Left kidney (tissue), 8 donors: ENCODE results near the gene WDSUB1. TPM values are rescaled to one million over a fixed set of nuclear protein-coding genes. Genes with fewer than 3 reads are reported as not detected.

ENCODE experiments used
- DNase-seq: peaks from one replicate; pipeline ENCODE4 v3.0.0-alpha.2; 2013
- long read RNA-seq, 8 donors: transcript quantifications; one replicate each; lab custom pipeline, GENCODE V29; 2026
- polyA plus RNA-seq: library from polyadenylated mRNA; unstranded; fragments of 120-200 nt; gene quantifications from one replicate; pipeline ENCODE4 v1.2.1, GENCODE V29; 2013; ENCODE audit not compliant: insufficient read length

The WDSUB1 gene
- 33.8 TPM for polyA plus RNA-seq
- long read RNA-seq, donor 1, partial matches to known transcripts: 19 of 26 reads
- long read RNA-seq, donor 1, other reads (novel, unspliced or antisense): 0 of 26 reads
- long read RNA-seq, donor 2, partial matches to known transcripts: 7 of 13 reads
- long read RNA-seq, donor 2, other reads (novel, unspliced or antisense): 0 of 13 reads
- long read RNA-seq, donor 3, partial matches to known transcripts: 0 of 5 reads
- long read RNA-seq, donor 3, other reads (novel, unspliced or antisense): 0 of 5 reads
- long read RNA-seq, donor 4: 0 reads
- long read RNA-seq, donor 5, transcript WDSUB1-202 (11 exons, 1,912 nt): major isoform, 5 of 7 reads
- long read RNA-seq, donor 5, partial matches to known transcripts: 0 of 7 reads
- long read RNA-seq, donor 5, other reads (novel, unspliced or antisense): 0 of 7 reads
- long read RNA-seq, donor 6, transcript WDSUB1-202 (11 exons, 1,912 nt): major isoform, 5 of 6 reads
- long read RNA-seq, donor 6, partial matches to known transcripts: 0 of 6 reads
- long read RNA-seq, donor 6, other reads (novel, unspliced or antisense): 0 of 6 reads
- long read RNA-seq, donor 7, partial matches to known transcripts: 7 of 12 reads
- long read RNA-seq, donor 7, other reads (novel, unspliced or antisense): 0 of 12 reads
- long read RNA-seq, donor 8, partial matches to known transcripts: 5 of 9 reads
- long read RNA-seq, donor 8, other reads (novel, unspliced or antisense): 0 of 9 reads

- peak; percentile 70 for DNase-seq
Measured at GRCh38 chr2:159285929-159286708, at the start of gene WDSUB1. TSS of gene WDSUB1 (minus strand) at chr2:159286703. CDS start at chr2:159283069, 3,634 bp downstream.

DNA sequence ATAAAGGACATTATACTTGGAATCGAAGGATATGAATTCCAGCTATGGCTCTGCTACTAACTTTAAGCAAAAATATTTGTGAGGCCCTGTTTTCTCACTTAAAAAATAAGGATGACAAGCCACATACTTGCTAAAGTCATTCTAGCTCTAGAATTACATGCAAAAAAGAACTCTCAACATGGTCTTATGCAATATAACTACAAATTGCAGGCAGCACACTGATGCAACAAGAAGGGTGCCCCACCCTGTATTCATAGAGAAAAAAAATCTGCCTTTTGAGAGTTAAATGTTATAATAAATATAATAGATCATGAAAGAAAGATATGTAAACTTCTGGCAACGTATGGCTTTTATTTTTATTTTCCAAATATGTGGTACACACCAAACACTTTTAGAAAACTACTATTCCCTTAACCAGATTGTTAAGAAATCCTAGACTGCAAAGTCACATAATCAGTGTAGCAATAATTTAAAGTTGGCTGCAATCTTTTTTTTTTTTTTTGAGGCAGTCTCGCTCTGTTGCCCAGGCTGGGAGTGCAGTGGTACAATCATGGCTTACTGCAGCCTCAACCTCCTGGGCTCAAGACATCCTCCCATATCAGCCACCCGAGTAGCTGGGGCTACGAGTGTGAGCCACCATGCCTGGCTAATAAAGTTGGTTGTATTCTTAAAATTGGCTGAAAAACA is 40.2 kb upstream of the WDSUB1 start:
- no peak for DNase-seq

DNA sequence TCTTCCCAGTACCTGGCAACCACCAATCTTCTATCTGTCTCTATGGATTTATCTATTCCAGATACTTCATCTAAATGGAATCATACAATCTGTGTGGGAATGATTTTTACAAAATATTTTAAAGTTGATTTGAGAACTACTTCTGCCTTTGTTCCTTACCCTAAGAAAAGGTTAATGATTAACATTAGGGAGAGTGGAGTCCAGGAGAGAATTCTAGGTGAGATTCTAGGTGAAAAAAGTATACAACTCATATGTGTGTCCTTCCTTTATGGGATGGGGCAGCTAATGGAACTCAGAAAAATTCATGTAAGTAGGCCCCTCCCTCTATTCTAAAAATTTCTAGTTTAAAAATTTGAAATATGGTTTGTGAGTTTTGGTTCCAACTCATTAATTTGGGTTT is 35.9 kb upstream of the WDSUB1 start:
- no peak for DNase-seq

GRCh38 chr2:159317392-159318088 is 31.0 kb upstream of the WDSUB1 start:
- DNase-seq: no peak

DNA sequence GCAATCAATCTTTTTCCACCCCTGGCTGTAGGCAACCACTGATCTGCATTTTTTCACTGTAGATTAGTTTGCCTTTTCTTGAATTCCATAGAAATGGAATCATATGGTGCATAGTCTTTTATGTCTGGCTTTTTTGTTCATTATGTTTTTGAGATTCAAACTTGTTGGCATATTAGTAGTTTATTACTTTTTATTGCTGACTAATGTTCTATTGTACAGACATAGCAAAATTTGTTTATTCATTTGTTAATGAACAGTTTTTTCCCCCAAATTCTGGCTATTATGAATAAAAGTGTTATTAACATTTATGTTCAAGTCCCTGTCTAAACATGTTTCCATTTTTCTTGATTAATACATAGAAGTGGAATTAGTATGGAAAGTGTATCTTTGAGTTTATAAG is 21.4 kb upstream of the WDSUB1 start:
- DNase-seq: no peak

GRCh38 chr2:159300586-159300985 is 14.1 kb upstream of the WDSUB1 start:
- no peak for DNase-seq

GRCh38 chr2:159298967-159299366 is 12.5 kb upstream of the WDSUB1 start:
- no peak for DNase-seq

- DNase-seq: no peak
Measured at GRCh38 chr2:159297042-159297707, 10.7 kb upstream of the WDSUB1 start.

- DNase-seq: no peak
Measured at GRCh38 chr2:159292157-159292556, 5.7 kb upstream of the WDSUB1 start.

- DNase-seq: no peak
Measured at GRCh38 chr2:159290289-159290907, 3.9 kb upstream of the WDSUB1 start.

DNA sequence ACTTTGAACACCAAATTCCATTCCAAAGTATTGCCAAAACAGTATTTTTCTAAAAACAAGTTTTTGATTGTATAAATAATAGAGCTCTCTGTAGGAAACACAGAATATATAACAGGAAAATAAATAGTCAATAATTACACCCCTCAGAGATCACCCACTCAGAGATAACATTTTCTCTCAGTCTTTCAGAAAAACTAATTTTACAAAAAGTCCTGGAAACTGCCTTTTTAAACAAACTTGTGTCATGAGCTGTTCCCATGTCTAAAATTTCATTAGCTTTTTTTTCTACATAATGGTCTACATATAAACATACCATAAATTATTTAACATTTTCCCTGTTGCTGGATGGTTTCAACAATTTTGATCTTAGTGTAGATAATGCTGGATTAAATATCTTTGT is 1.2 kb upstream of the WDSUB1 start:
- DNase-seq: no peak

- DNase-seq: peak; percentile 98
Measured at GRCh38 chr2:159286709-159287441, 372 bp upstream of the WDSUB1 start.

GRCh38 chr2:159285433-159285832 is 1.1 kb downstream of the WDSUB1 start:
- DNase-seq: no peak

- no peak for DNase-seq
Measured at GRCh38 chr2:159283529-159283928, 3.0 kb downstream of the WDSUB1 start.

DNA sequence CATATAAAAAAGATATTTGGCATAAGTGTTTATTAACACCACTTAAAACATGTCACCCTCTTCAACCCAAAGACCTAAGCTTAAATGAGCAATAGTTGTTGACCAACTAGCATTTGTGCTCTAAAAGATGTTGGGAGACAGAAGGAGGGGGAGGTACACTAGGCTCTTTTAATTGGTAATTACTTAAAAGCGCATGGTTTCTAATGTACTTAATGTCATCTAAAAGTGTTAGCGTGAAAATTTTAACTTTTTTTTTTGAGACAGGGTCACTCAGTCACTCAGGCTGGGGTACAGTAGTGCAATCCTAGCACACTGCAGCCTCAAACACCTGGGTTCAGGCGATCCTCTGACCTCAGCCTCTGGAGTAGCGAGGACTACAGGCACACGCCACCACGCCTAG is 5.5 kb downstream of the WDSUB1 start:
- no peak for DNase-seq

DNA sequence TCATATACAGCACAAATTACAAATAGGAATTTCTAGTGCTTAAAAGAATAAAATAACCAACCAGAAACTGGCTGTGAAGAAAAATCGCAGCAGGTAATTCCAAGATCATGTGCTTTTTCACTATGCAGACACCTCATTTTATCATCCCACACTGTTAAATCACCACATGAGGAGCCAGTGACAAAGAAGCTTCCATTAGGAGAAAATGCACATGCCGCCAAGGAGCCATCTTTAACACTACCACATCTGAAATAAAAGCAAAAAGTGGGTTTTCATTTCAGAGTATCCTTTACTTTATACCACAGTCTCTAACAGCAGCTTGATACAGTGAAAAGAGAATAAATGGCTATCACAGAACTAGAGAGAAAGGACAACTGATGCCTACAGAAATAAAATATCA is 6.8 kb downstream of the WDSUB1 start:
- no peak for DNase-seq

GRCh38 chr2:159275111-159275510 is 11.4 kb downstream of the WDSUB1 start:
- no peak for DNase-seq

DNA sequence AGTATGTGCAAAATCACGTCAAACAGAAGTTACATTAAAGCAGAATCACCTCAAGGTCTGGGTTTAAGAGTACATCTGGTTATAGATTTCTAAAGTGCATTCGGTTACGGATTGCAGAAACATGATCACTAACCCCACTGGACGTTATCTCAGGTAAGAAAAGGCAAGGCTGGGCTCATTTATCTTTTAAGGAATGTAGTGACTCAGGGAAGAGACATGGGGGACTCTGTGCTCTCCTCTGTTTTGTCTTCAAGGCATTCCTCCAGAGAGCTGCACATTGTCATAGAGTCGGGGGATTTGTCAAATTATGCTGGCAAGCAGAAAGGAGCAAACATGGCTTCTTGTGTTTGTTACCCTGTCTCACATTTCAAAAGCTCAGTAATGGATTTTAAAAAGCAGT is 14.3 kb downstream of the WDSUB1 start:
- no peak for DNase-seq

- no peak for DNase-seq
Measured at GRCh38 chr2:159270744-159271379, 15.6 kb downstream of the WDSUB1 start.
